MCF 10A (cell line): Measurements from ENCODE around the gene AGTPBP1. TPM values are rescaled to one million over a fixed set of nuclear protein-coding genes. Genes with fewer than 3 reads are reported as not detected.

ENCODE experiments used
- BruUV-seq: library from RNA; stranded (reverse); fragments of 400-500 nt; replicated peaks from 2 replicates; lab custom pipeline; 2021; lab: Mats Ljungman, UMichigan
- CTCF ChIA-PET: fragments of 300-600 bp; sonication (Branson Sonifier 250); formaldehyde crosslinking; extraction: SDS; loops from one replicate; lab custom pipeline; 2021; ENCODE audit warnings: antibody characterized with exemption, inconsistent platforms; lab: Yijun Ruan, JAX
- POLR2A ChIA-PET: fragments of 300-600, 350-650 bp; sonication (Branson Sonifier 250); formaldehyde crosslinking; extraction: SDS; loops from one replicate; lab custom pipeline; 2020; ENCODE audit warnings: antibody characterized with exemption, inconsistent platforms; lab: Yijun Ruan, JAX
- DNase-seq: peaks from one replicate; pipeline ENCODE4 v3.0.0-alpha.2; 2018; ENCODE audit not compliant: unreplicated experiment
- H3K27ac Mint-ChIP-seq: one replicate; pipeline ENCODE4 v1.8.0; 2022; ENCODE audit warnings: mild to moderate bottlenecking, low read depth, mixed read lengths; ENCODE audit not compliant: unreplicated experiment
- H3K27me3 Mint-ChIP-seq: one replicate; pipeline ENCODE4 v1.8.0; 2022; ENCODE audit warnings: mixed read lengths; ENCODE audit not compliant: insufficient read depth, unreplicated experiment
- H3K36me3 Mint-ChIP-seq: one replicate; pipeline ENCODE4 v1.8.0; 2022; ENCODE audit warnings: mild to moderate bottlenecking, moderate library complexity, mixed read lengths; ENCODE audit not compliant: insufficient read depth, unreplicated experiment
- H3K4me1 Mint-ChIP-seq: one replicate; pipeline ENCODE4 v1.8.0; 2022; ENCODE audit warnings: mixed read lengths; ENCODE audit not compliant: insufficient read depth, unreplicated experiment
- H3K4me3 Mint-ChIP-seq: one replicate; pipeline ENCODE4 v1.8.0; 2022; ENCODE audit warnings: mild to moderate bottlenecking, moderate library complexity, mixed read lengths; ENCODE audit not compliant: unreplicated experiment
- H3K9me3 Mint-ChIP-seq: one replicate; pipeline ENCODE4 v1.8.0; 2022; ENCODE audit warnings: mixed read lengths; ENCODE audit not compliant: unreplicated experiment
- intact Hi-C: fragments of 100-400 bp; cut with micrococcal nuclease; formaldehyde crosslinking; loops from 2 replicates; pipeline ENCODE4 v1.14.1; 2022
- total RNA-seq: library from RNA; stranded (reverse); gene quantifications from 2 replicates; pipeline ENCODE4 v1.2.3, GENCODE V29; 2022
- TF ChIP-seq, protein P1 (sequence below): fragments of 200-600 bp; IDR thresholded peaks from one replicate; pipeline ENCODE4 v1.8.0; 2022; ENCODE audit warnings: antibody characterized with exemption, mild to moderate bottlenecking; ENCODE audit not compliant: unreplicated experiment

Gene AGTPBP1
- total RNA-seq, 1 experiment from 2014 or later, result 27.2 TPM

DNA sequence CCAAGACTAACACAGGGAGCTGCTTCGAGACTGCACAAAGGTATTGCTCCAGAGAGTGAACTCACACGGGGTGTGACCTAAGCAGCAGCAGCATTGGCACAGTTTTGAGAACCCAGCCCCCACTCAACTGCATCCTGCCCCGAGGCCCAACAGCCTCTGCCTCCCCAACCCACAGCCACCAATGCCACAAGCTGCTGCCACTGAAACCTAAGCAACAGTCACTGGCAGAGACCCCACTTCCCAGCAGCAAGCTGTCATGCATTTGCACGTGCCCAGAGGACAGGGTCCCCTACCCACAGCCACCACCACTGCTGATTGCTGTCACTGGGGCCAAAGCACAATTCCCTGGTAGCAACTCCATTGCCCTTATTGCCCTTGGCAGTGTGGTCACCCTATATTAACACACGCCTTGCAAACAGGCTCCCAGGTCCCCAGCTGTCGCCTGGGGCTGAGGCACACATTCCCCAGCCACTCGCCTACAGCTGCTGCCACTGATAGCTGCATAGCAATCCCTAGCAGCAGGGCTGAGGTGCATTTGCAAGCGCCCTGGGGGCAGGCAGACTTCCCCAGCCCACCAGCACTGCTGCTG lies 141.0 kb downstream of the AGTPBP1 start:
- Mint-ChIP-seq H3K4me3 (no peak overlapping the region), H3K9me3 (no peaks in the 10 kb centered on the region), H3K27me3 (no peaks in the 10 kb centered on the region), H3K4me1 (peaks cover 10% of the 10 kb centered on the region), H3K36me3 (peaks cover 6% of the 10 kb centered on the region), H3K27ac (no peak overlapping the region)
- BruUV-seq, result no TSS peak
- intact Hi-C loops, result no loop called here
- DNase-seq, result peak; percentile 43
- TF ChIP-seq, protein P1, sequence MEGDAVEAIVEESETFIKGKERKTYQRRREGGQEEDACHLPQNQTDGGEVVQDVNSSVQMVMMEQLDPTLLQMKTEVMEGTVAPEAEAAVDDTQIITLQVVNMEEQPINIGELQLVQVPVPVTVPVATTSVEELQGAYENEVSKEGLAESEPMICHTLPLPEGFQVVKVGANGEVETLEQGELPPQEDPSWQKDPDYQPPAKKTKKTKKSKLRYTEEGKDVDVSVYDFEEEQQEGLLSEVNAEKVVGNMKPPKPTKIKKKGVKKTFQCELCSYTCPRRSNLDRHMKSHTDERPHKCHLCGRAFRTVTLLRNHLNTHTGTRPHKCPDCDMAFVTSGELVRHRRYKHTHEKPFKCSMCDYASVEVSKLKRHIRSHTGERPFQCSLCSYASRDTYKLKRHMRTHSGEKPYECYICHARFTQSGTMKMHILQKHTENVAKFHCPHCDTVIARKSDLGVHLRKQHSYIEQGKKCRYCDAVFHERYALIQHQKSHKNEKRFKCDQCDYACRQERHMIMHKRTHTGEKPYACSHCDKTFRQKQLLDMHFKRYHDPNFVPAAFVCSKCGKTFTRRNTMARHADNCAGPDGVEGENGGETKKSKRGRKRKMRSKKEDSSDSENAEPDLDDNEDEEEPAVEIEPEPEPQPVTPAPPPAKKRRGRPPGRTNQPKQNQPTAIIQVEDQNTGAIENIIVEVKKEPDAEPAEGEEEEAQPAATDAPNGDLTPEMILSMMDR, result no peak
- ChIA-PET POLR2A (no interaction called here), CTCF (interaction anchor here (0.6 to 1.2 kb wide), 2 partner anchors 10 to 28 kb away, joined by 3 read pairs; no protein-coding TSS in a partner anchor)

DNA sequence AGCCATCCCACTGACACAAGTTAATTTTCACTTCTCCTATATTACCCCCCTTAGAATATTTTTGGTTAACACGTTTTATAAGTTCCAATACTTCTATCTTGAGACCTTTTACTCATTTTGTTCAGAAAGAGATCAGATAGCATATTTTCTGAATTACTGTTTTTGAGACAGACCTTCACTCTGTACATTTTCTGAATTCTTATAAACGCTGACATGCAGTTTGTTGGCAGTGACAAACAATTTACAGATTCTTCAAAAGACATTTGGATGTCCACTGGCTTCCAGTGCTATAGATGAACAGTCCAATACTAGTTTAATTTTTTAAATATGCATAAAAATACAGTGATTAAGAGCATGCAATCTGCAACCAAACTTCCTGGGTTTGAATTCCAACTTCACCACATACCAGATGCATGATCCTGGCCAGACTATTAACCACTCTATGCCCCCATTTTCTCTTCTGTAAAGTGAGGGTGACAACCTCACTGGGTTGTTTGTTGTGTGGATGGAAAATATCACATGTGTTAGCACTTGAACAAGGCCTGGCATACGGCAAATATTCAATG lies 142.1 kb downstream of the AGTPBP1 start:
- TF ChIP-seq, protein P1, result no peak
- Mint-ChIP-seq H3K27me3 (no peaks in the 10 kb centered on the region), H3K36me3 (peaks cover 6% of the 10 kb centered on the region), H3K9me3 (no peaks in the 10 kb centered on the region), H3K4me1 (peaks cover 10% of the 10 kb centered on the region), H3K27ac (no peak overlapping the region), H3K4me3 (no peak overlapping the region)
- intact Hi-C loops, result no loop called here
- no TSS peak for BruUV-seq
- DNase-seq, result no peak
- ChIA-PET CTCF (no interaction called here), POLR2A (no interaction called here)

DNA sequence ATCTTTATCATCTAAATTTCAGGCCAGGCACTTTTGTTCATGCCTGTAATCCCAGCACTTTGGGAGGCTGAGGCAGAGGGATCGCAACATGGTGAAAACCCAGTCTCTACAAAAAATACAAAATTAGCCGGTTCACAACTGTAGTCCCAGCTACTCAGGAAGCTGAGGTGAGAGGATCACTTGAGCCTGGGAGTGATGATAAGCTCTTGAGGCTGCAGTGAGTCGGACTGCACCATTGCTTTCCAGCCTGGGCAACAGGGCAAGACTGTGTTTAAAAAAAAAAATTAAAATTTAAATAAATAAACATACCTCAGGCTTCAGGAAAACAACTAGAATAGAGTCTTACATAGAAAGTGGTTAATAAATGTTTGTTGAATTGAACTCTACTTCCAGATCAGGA lies 147.4 kb downstream of the AGTPBP1 start:
- BruUV-seq, result no TSS peak
- intact Hi-C loops, result no loop called here
- DNase-seq, result no peak
- ChIA-PET CTCF (no interaction called here), POLR2A (no interaction called here)
- no peak overlapping the region for H3K27ac Mint-ChIP-seq
- peaks cover 6% of the 10 kb centered on the region for H3K36me3 Mint-ChIP-seq
- no peaks in the 10 kb centered on the region for H3K27me3 Mint-ChIP-seq
- H3K4me3 Mint-ChIP-seq, result no peak overlapping the region
- no peaks in the 10 kb centered on the region for H3K9me3 Mint-ChIP-seq
- no peaks in the 10 kb centered on the region for H3K4me1 Mint-ChIP-seq
- TF ChIP-seq, protein P1, result no peak

DNA sequence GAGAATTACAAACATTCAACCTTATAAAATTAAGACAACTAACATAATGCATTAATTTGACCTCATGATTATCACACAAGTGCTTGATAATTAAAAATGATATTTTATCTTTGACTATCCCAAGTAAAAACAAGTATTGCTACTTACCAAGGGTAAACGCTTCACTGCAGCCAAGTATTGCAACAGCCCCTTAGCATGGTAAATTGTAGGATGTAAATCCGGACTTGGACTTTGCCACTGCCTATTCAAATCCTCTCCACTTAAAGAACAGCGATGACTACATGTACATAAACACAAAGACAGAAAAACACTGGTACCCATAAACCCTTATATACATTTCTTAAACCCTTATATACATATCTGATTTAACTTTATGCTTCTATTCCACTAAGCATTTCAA lies 155.1 kb downstream of the AGTPBP1 start:
- H3K9me3 Mint-ChIP-seq, result no peaks in the 10 kb centered on the region
- no peak overlapping the region for H3K4me3 Mint-ChIP-seq
- ChIA-PET POLR2A (no interaction called here), CTCF (interaction anchor here (0.9 kb wide), 1 partner anchor 24 kb away, joined by 3 read pairs; no protein-coding TSS in a partner anchor)
- no peaks in the 10 kb centered on the region for H3K36me3 Mint-ChIP-seq
- TF ChIP-seq, protein P1, result no peak
- no TSS peak for BruUV-seq
- H3K27ac Mint-ChIP-seq, result no peak overlapping the region
- H3K27me3 Mint-ChIP-seq, result no peaks in the 10 kb centered on the region
- intact Hi-C loops, result no loop called here
- no peaks in the 10 kb centered on the region for H3K4me1 Mint-ChIP-seq
- no peak for DNase-seq
